ENCODE results near the gene KCNH2. TPM values are rescaled to one million over a fixed set of nuclear protein-coding genes. Genes with fewer than 3 reads are reported as not detected.

The KCNH2 gene
- total RNA-seq, 1 donor from 2014 or later = 2.1 TPM

GRCh38 chr7:150994141-150994837 is 16.2 kb upstream of the KCNH2 start:
- Histone ChIP-seq H3K27me3 (ENCODE audit: control insufficient read depth, insufficient read depth, low read length) (peaks cover 7% of the 10 kb centered on the region), H3K4me3 (ENCODE audit: low read depth, low read length) (no peak overlapping the region), H3K36me3 (ENCODE audit: control insufficient read depth, insufficient read depth, low read length) (no peaks in the 10 kb centered on the region)
- TF ChIP-seq CTCF (IDR thresholded peaks at IDR 0.05; ENCODE audit: insufficient read depth, low read length, poor library complexity, severe bottlenecking) = no peak
- no peak for DNase-seq (ENCODE audit: low read depth)

GRCh38 chr7:150993511-150993910 is 15.4 kb upstream of the KCNH2 start:
- TF ChIP-seq CTCF (IDR thresholded peaks at IDR 0.05; ENCODE audit: insufficient read depth, low read length, poor library complexity, severe bottlenecking) = no peak
- H3K4me3 ChIP-seq (ENCODE audit: low read depth, low read length) = no peak overlapping the region
- DNase-seq (ENCODE audit: low read depth) = no peak
- no peaks in the 10 kb centered on the region for H3K36me3 ChIP-seq (ENCODE audit: control insufficient read depth, insufficient read depth, low read length)
- H3K27me3 ChIP-seq (ENCODE audit: control insufficient read depth, insufficient read depth, low read length) = peaks cover 13% of the 10 kb centered on the region

- no peak for DNase-seq (ENCODE audit: low read depth)
- Histone ChIP-seq H3K36me3 (ENCODE audit: control insufficient read depth, insufficient read depth, low read length) (no peaks in the 10 kb centered on the region), H3K27me3 (ENCODE audit: control insufficient read depth, insufficient read depth, low read length) (peaks cover 14% of the 10 kb centered on the region), H3K4me3 (ENCODE audit: low read depth, low read length) (no peak overlapping the region)
- no peak for TF ChIP-seq CTCF (IDR thresholded peaks at IDR 0.05; ENCODE audit: insufficient read depth, low read length, poor library complexity, severe bottlenecking)
These were observed 14.7 kb upstream of the KCNH2 start for GRCh38 chr7:150992833-150993302.

- TF ChIP-seq CTCF (IDR thresholded peaks at IDR 0.05; ENCODE audit: insufficient read depth, low read length, poor library complexity, severe bottlenecking) = no peak
- H3K27me3 ChIP-seq (ENCODE audit: control insufficient read depth, insufficient read depth, low read length) = peaks cover 16% of the 10 kb centered on the region
- H3K4me3 ChIP-seq (ENCODE audit: low read depth, low read length) = no peak overlapping the region
- no peak for DNase-seq (ENCODE audit: low read depth)
- H3K36me3 ChIP-seq (ENCODE audit: control insufficient read depth, insufficient read depth, low read length) = no peaks in the 10 kb centered on the region
These were observed 14.0 kb upstream of the KCNH2 start for GRCh38 chr7:150992051-150992640.

GRCh38 chr7:150990416-150991186 is 12.5 kb upstream of the KCNH2 start, which contains the start of gene NOS3:
NOS3 (plus strand) TSS chr7:150991017; CDS start chr7:150993804, 2,787 bp downstream.
- no peak for DNase-seq (ENCODE audit: low read depth)
- peaks cover 24% of the 10 kb centered on the region for H3K27me3 ChIP-seq (ENCODE audit: control insufficient read depth, insufficient read depth, low read length)
- TF ChIP-seq CTCF (IDR thresholded peaks at IDR 0.05; ENCODE audit: insufficient read depth, low read length, poor library complexity, severe bottlenecking) = no peak
- H3K4me3 ChIP-seq (ENCODE audit: low read depth, low read length) = no peak within 1 kb of the TSS
- no peaks in the 10 kb centered on the region for H3K36me3 ChIP-seq (ENCODE audit: control insufficient read depth, insufficient read depth, low read length)

Measured in kidney epithelial cell (primary cell).